Progenitor cell of endocrine pancreas (in vitro differentiated cells): ENCODE measurements around the gene HEBP2. TPM values are rescaled to one million over a fixed set of nuclear protein-coding genes. Genes with fewer than 3 reads are reported as not detected.
A peak's percentile ranks its signal among the peaks of the same experiment; 100 is the strongest.

Experiments used
- DNase-seq: peaks from one replicate; pipeline ENCODE4 v3.0.0; 2021; ENCODE audit warnings: low spot score; ENCODE audit not compliant: unreplicated experiment
- H3K27ac Mint-ChIP-seq: 2 replicates; pipeline ENCODE4 v1.8.0; 2021; ENCODE audit warnings: mild to moderate bottlenecking, moderate library complexity, mixed read lengths
- H3K27me3 Mint-ChIP-seq: 2 replicates; pipeline ENCODE4 v1.8.0; 2021; ENCODE audit warnings: mixed read lengths
- H3K36me3 Mint-ChIP-seq: 2 replicates; pipeline ENCODE4 v1.8.0; 2022; ENCODE audit warnings: mixed read lengths; ENCODE audit not compliant: insufficient read depth
- H3K4me1 Mint-ChIP-seq: 2 replicates; pipeline ENCODE4 v1.8.0; 2021; ENCODE audit warnings: low read depth, mixed read lengths
- H3K4me3 Mint-ChIP-seq: 2 replicates; pipeline ENCODE4 v1.8.0; 2021; ENCODE audit warnings: low read depth, mild to moderate bottlenecking, moderate library complexity, mixed read lengths
- H3K9me3 Mint-ChIP-seq: 2 replicates; pipeline ENCODE4 v1.8.0; 2021; ENCODE audit warnings: low read depth, mixed read lengths
- CTCF ChIP-seq: fragments of 200-600 bp; sonication (generic); IDR thresholded peaks from one replicate; pipeline ENCODE4 v1.5.0; 2021; ENCODE audit warnings: antibody characterized with exemption, mild to moderate bottlenecking; ENCODE audit not compliant: unreplicated experiment
- microRNA-seq: library from miRNA; unstranded; fragments of <30 nt; microRNA quantifications from one replicate; pipeline ENCODE4 v1.1.0, GENCODE V29; 2020; ENCODE audit warnings: borderline number of aligned reads; ENCODE audit not compliant: unreplicated experiment
- total RNA-seq: library from RNA; stranded (reverse); gene quantifications from 2 replicates; pipeline ENCODE4 v1.2.1, GENCODE V29; 2021

HEBP2 gene
- total RNA-seq, 1 donor from 2014 or later: 67.7 TPM

DNA sequence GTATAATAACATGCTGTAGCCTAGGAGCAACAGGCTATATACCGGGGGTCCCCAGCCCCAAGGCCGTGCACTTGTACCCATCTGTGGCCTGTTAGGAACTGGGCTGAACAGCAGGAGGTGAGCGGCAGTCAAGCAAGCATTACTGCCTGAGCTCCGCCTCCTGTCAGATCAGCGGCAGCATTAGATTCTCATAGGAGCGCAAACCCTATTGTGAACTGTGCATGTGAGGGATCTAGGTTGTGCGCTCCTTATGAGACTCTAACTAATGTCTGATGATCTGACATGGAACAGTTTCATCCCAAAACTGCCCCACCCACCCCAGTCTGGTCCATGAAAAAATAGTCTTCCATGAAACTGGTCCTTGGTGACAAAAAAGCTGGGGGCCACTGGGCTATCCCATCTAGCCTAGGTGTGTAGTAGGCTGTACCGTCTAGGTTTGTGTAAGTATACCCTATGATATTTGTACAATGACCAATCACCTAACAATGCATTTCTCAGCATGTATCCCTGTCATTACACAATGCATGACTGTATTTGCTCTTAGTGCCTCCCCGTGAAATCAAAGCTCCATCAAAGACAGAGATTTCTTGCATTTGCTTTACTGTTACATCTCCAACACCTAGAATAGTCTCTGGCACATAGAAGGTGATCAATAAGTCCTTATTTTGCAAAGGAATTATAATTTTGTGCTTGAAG, 64.4 kb downstream of the HEBP2 start:
- Mint-ChIP-seq H3K4me3 (no peak overlapping the region), H3K4me1 (peaks cover 2% of the 10 kb centered on the region), H3K36me3 (peaks cover 40% of the 10 kb centered on the region), H3K27ac (no peak overlapping the region), H3K9me3 (no peaks in the 10 kb centered on the region), H3K27me3 (no peaks in the 10 kb centered on the region)
- no peak for DNase-seq
- TF ChIP-seq CTCF: no peak

Small RNAs within 50 kb of the gene (microRNA-seq; reads per million reads assigned to microRNA genes)
- 13.7 reads per million, percentile 25 among the genes with 10 or more reads in this experiment for gene MIR3145

Other genes with a start within 250 kb of the HEBP2 start
- gene ARFGEF3, start 242.3 kb upstream of the HEBP2 start, total RNA-seq: 28.3 and 28.6 TPM in 2 replicates
- gene PBOV1, start 185.7 kb upstream of the HEBP2 start, total RNA-seq: not detected in 2 replicates
- not detected in 2 replicates for gene SMIM28, start 26.3 kb upstream of the HEBP2 start, total RNA-seq
- gene NHSL1, start 95.3 kb downstream of the HEBP2 start, total RNA-seq: 79.0 and 86.5 TPM in 2 replicates